Esophagus (tissue), 2 donors: Measurements from ENCODE around the gene MGME1. TPM values are rescaled to one million over a fixed set of nuclear protein-coding genes. Genes with fewer than 3 reads are reported as not detected.

Experiments used
- H3K27ac ChIP-seq, 2 donors: one replicate each; pipeline ENCODE4 v1.5.1; 2013; ENCODE audit warnings: low read depth in 2 of 2, mild to moderate bottlenecking in 2 of 2, inconsistent platforms in 1 of 2, low read length in 1 of 2, moderate library complexity in 1 of 2
- H3K27me3 ChIP-seq, 2 donors: one replicate each; pipeline ENCODE4 v1.6.1; 2013; ENCODE audit warnings: low read length in 2 of 2, control low read depth in 1 of 2, mild to moderate bottlenecking in 1 of 2; ENCODE audit not compliant: insufficient read depth in 2 of 2, control insufficient read depth in 1 of 2
- H3K36me3 ChIP-seq, 2 donors: one replicate each; pipeline ENCODE4 v1.6.1; 2013; ENCODE audit warnings: low read length in 1 of 2; ENCODE audit not compliant: control insufficient read depth in 2 of 2, insufficient read depth in 2 of 2
- H3K4me1 ChIP-seq, 2 donors: one replicate each; pipeline ENCODE4 v1.6.1; 2013; ENCODE audit warnings: low read length in 1 of 2; ENCODE audit not compliant: control insufficient read depth in 2 of 2, insufficient read depth in 2 of 2
- H3K4me3 ChIP-seq, 2 donors: one replicate each; pipeline ENCODE4 v1.5.1; 2013; ENCODE audit warnings: low read length in 2 of 2, mild to moderate bottlenecking in 2 of 2, low read depth in 1 of 2, moderate library complexity in 1 of 2
- H3K9me3 ChIP-seq, 2 donors: one replicate each; pipeline ENCODE4 v1.6.1; 2013; ENCODE audit warnings: mild to moderate bottlenecking in 2 of 2, low read depth in 1 of 2, low read length in 1 of 2, moderate library complexity in 1 of 2; ENCODE audit not compliant: control insufficient read depth in 2 of 2, insufficient read depth in 1 of 2
- WGBS, 2 donors: extraction: QIAGEN DNeasy Blood & Tissue Kit; methylation state at CpG; one replicate each; pipeline ENCODE4 v1.1.7; 2013; 5-methylcytosine and 5-hydroxymethylcytosine counted together
- polyA plus RNA-seq, 2 donors: library from polyadenylated mRNA; stranded (reverse); fragments of 200-250 nt; gene quantifications; one replicate each; pipeline ENCODE4 v1.2.3, GENCODE V29; 2013
- donor health status: healthy with polysubstance abuse.
- donor health status: Bipolar disorder and iron deficiency.

The MGME1 gene, protein sequence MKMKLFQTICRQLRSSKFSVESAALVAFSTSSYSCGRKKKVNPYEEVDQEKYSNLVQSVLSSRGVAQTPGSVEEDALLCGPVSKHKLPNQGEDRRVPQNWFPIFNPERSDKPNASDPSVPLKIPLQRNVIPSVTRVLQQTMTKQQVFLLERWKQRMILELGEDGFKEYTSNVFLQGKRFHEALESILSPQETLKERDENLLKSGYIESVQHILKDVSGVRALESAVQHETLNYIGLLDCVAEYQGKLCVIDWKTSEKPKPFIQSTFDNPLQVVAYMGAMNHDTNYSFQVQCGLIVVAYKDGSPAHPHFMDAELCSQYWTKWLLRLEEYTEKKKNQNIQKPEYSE
- polyA plus RNA-seq: 10 to 100 TPM in 1 of 2 donors, 1 to 10 TPM in 1; 9.6 to 14.5 TPM

DNA sequence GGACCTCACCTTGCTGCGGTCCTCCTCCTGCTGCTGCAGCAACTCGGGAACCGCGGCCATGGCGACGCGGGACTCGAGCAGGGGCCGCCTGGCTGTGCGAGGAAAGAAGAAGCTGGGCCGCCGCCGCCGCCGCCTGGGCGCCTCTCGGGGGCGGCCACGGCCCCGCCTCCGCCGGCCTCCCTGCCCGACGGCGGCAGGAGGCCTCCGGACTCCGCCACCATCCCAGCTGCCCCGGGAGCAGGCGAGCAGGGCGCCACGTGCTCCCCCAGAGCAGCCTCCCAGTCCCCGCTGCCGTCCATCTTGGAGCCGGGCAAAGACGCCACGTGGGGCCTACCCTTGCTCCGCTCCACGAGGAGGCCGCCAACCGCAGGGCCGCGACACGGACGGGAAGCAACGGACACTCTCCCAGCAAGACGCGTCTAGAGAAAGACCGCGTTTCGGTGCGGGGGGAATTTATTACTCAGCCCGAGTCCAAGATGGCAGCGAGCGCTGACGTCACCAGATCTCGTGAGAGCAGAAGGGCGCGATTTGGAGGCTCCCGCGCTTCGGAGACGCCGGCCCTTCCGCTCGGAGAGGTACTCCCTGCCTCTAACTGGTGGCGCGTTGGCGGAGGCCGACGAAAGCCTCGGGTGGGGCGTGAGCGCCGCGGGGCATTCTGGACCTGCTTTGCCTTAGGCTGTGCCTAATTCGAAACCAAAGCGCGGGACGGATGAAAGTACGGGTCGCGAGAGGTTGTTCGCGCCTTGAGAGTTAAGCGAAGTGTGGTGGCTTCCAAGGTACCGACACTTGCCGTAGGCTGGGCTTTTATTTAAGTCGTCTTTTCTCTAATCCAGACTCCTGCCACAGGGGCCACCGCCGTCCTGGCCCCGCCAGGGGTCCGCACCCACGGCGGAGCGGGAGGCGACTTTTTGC is at the start of gene MGME1, which contains the start of gene SNX5:
Gene MGME1, plus strand, starts transcription at position 653 of the 912 bp plus-strand sequence. CDS start 842 bp downstream, outside the sequence.
Gene SNX5, minus strand, starts transcription at position 429 of the 912 bp plus-strand sequence. Its CDS starts 369 bp downstream, at position 60.
- WGBS, 2 donors: 0% methylated on average over 69 to 96 of the region's 96 CpGs
- no peaks in the 10 kb centered on the region for H3K36me3 ChIP-seq
- peaks cover 0 to 2% of the 10 kb centered on the region in 2 donors for H3K4me1 ChIP-seq
- peak within 1 kb of the TSS; percentile 88 to 94 for H3K4me3 ChIP-seq
- peak within 1 kb of the TSS; percentile 95 to 100 for H3K27ac ChIP-seq
- no peaks in the 10 kb centered on the region for H3K27me3 ChIP-seq
- no peaks in the 10 kb centered on the region for H3K9me3 ChIP-seq

GRCh38 chr20:17919149-17919548 is 49.7 kb upstream of the MGME1 start:
- H3K27me3 ChIP-seq: no peaks in the 10 kb centered on the region
- 94 to 96% methylated on average over 8 of the region's 8 CpGs for WGBS, 2 donors
- H3K27ac ChIP-seq: no peak overlapping the region
- H3K4me1 ChIP-seq: no peaks in the 10 kb centered on the region
- H3K4me3 ChIP-seq: no peak overlapping the region
- no peaks in the 10 kb centered on the region for H3K9me3 ChIP-seq
- H3K36me3 ChIP-seq: no peaks in the 10 kb centered on the region

DNA sequence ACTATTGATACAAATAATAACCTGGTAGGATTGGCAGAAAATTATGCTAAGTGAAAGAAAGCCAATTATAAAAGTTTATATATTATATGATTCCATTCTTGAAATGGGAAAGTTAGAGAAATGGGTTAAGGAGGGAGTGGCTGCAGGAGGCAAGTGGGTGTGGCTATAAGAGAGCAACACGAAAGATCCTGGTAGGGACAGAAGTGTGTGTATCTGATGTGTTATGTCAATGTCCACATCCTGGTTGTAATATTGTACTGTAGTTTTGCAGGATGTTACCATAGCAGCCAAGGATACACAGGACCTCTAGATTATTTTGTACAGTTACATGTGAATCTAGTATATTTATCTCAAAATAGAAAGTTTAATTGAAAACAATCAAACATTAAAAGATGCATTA is 47.0 kb upstream of the MGME1 start:
- WGBS, 2 donors: 11 to 18% methylated on average over 1 of the region's 1 CpG
- Histone ChIP-seq H3K4me3 (no peak overlapping the region), H3K27ac (no peak overlapping the region), H3K9me3 (no peaks in the 10 kb centered on the region), H3K4me1 (no peaks in the 10 kb centered on the region), H3K27me3 (no peaks in the 10 kb centered on the region), H3K36me3 (no peaks in the 10 kb centered on the region)

GRCh38 chr20:17925141-17925939 is 43.5 kb upstream of the MGME1 start:
- 45 to 69% methylated on average over 11 of the region's 11 CpGs for WGBS, 2 donors
- Histone ChIP-seq H3K4me1 (peaks cover 0 to 8% of the 10 kb centered on the region in 2 donors), H3K36me3 (no peaks in the 10 kb centered on the region), H3K9me3 (no peaks in the 10 kb centered on the region), H3K27ac (no peak overlapping the region), H3K4me3 (no peak overlapping the region), H3K27me3 (no peaks in the 10 kb centered on the region)

DNA sequence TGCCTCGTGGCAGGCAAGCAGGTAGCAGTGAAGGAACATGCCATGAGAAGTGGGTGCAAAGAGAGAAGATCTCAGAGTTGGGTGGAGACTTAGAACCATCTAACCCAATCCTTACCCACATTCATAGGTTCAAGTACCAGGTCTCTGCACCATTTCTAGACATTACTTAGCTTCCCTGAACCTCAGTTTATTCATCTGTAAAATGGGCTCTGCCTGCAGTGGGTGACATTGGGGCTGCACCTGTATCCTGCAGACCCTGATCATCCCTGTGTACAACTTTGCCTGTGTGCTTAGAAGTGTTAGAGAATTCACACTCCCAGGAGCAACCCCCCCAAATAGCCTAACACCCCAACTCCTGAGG is 42.9 kb upstream of the MGME1 start:
- H3K27ac ChIP-seq: no peak overlapping the region
- no peaks in the 10 kb centered on the region for H3K27me3 ChIP-seq
- peaks cover 0 to 8% of the 10 kb centered on the region in 2 donors for H3K4me1 ChIP-seq
- WGBS, 2 donors: 50 to 78% methylated on average over 1 of the region's 1 CpG
- no peaks in the 10 kb centered on the region for H3K9me3 ChIP-seq
- no peaks in the 10 kb centered on the region for H3K36me3 ChIP-seq
- H3K4me3 ChIP-seq: no peak overlapping the region

DNA sequence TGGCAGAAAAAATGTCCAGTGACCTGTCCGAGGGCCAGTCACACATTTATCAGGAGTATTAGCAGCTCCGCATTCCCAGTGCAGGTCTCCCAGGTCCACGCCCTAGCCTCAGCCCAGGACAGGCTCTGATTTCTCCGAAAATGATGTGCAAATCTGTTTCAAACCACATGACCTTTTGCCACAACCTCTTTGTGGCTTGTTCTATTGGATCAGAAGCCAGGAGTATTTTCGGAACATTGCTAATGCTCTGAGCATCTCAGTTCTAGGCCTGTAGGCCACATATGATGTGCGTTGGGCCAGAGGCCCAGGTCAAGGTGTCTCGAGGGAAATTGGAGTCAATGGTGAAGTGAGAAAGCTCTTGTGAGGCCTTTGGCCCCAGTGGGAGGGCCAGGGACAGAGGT is 40.6 kb upstream of the MGME1 start:
- Histone ChIP-seq H3K4me3 (no peak overlapping the region), H3K27me3 (no peaks in the 10 kb centered on the region), H3K27ac (no peak overlapping the region), H3K4me1 (peaks cover 0 to 8% of the 10 kb centered on the region in 2 donors), H3K36me3 (no peaks in the 10 kb centered on the region), H3K9me3 (no peaks in the 10 kb centered on the region)
- 69 to 73% methylated on average over 7 of the region's 7 CpGs for WGBS, 2 donors

DNA sequence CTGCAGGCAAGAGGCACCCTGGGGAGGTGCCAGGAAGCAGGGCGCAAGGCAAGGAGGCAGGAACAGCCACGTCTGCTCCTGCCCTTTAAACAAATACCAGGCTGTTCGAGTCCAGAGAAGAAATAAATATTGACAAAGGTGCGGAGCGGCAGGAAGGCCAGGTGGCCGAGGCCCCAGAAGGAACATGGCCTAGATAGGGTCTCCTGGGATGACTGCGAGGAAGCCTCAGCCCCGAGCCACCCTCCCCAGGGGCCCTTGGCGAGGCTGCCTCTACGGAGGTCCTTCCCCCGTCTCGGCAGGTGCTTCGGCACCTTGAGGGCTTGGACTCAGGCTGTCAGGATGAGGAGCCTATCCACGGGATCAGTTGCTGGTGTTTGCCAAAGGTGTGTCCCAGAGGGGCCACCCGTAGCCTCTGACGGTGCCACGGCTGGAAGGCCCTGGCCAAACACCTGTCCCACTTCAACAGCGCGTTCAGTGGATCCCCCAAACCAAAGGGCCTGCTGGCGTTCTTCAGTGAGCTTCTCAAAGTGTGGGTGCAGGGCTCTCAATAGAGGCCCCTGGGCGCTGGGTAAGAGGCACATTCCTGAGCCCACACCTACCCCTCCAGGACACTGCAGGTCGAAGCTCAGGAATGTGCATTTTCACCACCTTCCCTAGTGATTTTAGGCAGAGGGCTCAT is 40.0 kb upstream of the MGME1 start:
- H3K27ac ChIP-seq: no peak overlapping the region
- H3K4me3 ChIP-seq: no peak overlapping the region
- H3K4me1 ChIP-seq: peaks cover 0 to 8% of the 10 kb centered on the region in 2 donors
- H3K9me3 ChIP-seq: no peaks in the 10 kb centered on the region
- 48 to 57% methylated on average over 22 of the region's 22 CpGs for WGBS, 2 donors
- no peaks in the 10 kb centered on the region for H3K27me3 ChIP-seq
- H3K36me3 ChIP-seq: no peaks in the 10 kb centered on the region

GRCh38 chr20:17931513-17931912 is 37.3 kb upstream of the MGME1 start:
- Histone ChIP-seq H3K27ac (no peak overlapping the region), H3K36me3 (no peaks in the 10 kb centered on the region), H3K27me3 (no peaks in the 10 kb centered on the region), H3K4me3 (no peak overlapping the region), H3K9me3 (no peaks in the 10 kb centered on the region), H3K4me1 (peaks cover 0 to 9% of the 10 kb centered on the region in 2 donors)
- WGBS, 2 donors: 93 to 95% methylated on average over 1 of the region's 1 CpG

DNA sequence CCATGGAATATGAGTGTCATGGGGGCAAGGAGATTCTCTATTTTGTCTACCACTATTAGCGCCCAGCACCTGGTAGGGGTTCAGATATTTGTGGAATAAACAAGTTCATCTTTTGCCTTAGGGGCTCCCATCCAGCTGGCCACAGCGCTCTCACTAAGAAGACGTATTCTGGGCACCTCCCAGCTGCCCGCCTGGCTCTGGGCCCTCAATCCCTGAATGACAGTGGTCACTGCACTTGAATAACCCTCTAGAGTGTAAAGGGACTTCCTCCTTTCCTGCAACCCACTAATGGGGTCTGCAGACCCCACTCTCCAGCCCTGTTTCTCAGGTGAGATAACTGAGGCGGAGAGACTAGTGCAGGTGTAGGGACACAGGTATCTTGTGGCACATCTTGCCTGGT is 36.4 kb upstream of the MGME1 start:
- Histone ChIP-seq H3K36me3 (no peaks in the 10 kb centered on the region), H3K4me3 (no peak overlapping the region), H3K27ac (no peak overlapping the region), H3K4me1 (peaks cover 0 to 10% of the 10 kb centered on the region in 2 donors), H3K9me3 (no peaks in the 10 kb centered on the region), H3K27me3 (no peaks in the 10 kb centered on the region)
- WGBS, 2 donors: 86 to 91% methylated on average over 5 of the region's 5 CpGs
